Mesodermal cell (in vitro differentiated cells): ENCODE measurements around the gene MED23. TPM values are rescaled to one million over a fixed set of nuclear protein-coding genes. Genes with fewer than 3 reads are reported as not detected.

ENCODE experiments used
- H3K27ac ChIP-seq: 2 replicates; pipeline ENCODE4 v1.7.0; 2013; ENCODE audit warnings: mild to moderate bottlenecking, low read depth, low read length, moderate library complexity; ENCODE audit not compliant: severe bottlenecking
- H3K36me3 ChIP-seq: 2 replicates; pipeline ENCODE4 v1.7.1; 2013; ENCODE audit warnings: mild to moderate bottlenecking, low read length, moderate library complexity; ENCODE audit not compliant: control insufficient read depth, insufficient read depth
- H3K4me1 ChIP-seq: one replicate; pipeline ENCODE4 v1.7.1; 2013; ENCODE audit warnings: mild to moderate bottlenecking, low read length; ENCODE audit not compliant: insufficient read depth, control insufficient read depth, poor library complexity, severe bottlenecking
- H3K4me3 ChIP-seq: 2 replicates; pipeline ENCODE4 v1.7.0; 2013; ENCODE audit warnings: low read length, control low read depth, mild to moderate bottlenecking; ENCODE audit not compliant: insufficient read depth, poor library complexity, severe bottlenecking; ENCODE audit errors: extremely low read depth
- H3K9me3 ChIP-seq: 2 replicates; pipeline ENCODE4 v1.7.1; 2013; ENCODE audit warnings: mild to moderate bottlenecking, low read length, moderate library complexity; ENCODE audit not compliant: control insufficient read depth
- WGBS, 2 experiments: methylation state at CpG; one replicate each; pipeline ENCODE4 v1.1.5; 2013; ENCODE audit warnings: missing lambda C conversion rate in 2 of 2; ENCODE audit not compliant: insufficient coverage in 2 of 2; 5-methylcytosine and 5-hydroxymethylcytosine counted together
- polyA plus RNA-seq, 2 experiments: library from polyadenylated mRNA; stranded (reverse); fragments of 50-300 nt; gene quantifications; one replicate each; pipeline ENCODE4 v1.2.3, GENCODE V29; 2013

MED23 gene
- 24.0 TPM for polyA plus RNA-seq (2013, experiment 1 of 2)
- polyA plus RNA-seq (2013, experiment 2 of 2), result 22.3 TPM

- WGBS, 2 experiments, result 0% methylated on average over 38 to 39 of the region's 53 CpGs
- no peaks in the 10 kb centered on the region for H3K4me1 ChIP-seq
- H3K9me3 ChIP-seq, result no peaks in the 10 kb centered on the region
Observed at GRCh38 chr6:131627724-131628682, at the start of gene MED23. MED23 (minus strand) TSS chr6:131628242; CDS start chr6:131628049, 193 bp downstream.

GRCh38 chr6:131673184-131673583, 45.1 kb upstream of the MED23 start:
- 80% methylated on average over 1 of the region's 2 CpGs; no CpG with 5 or more reads in 1 of the 2 experiments for WGBS, 2 experiments
- H3K9me3 ChIP-seq, result no peaks in the 10 kb centered on the region
- no peaks in the 10 kb centered on the region for H3K4me1 ChIP-seq
- H3K36me3 ChIP-seq, result no peaks in the 10 kb centered on the region
- H3K4me3 ChIP-seq, result no peak overlapping the region
- no peak overlapping the region for H3K27ac ChIP-seq

More at GRCh38 chr6:131627724-131628682, at the start of gene MED23:
- H3K4me3 ChIP-seq, result peak within 1 kb of the TSS; percentile 77
- H3K27ac ChIP-seq, result peak within 1 kb of the TSS; percentile 82
- peaks cover 26% of the 10 kb centered on the region for H3K36me3 ChIP-seq

GRCh38 chr6:131669891-131670290, 41.8 kb upstream of the MED23 start:
- no peak overlapping the region for H3K27ac ChIP-seq

GRCh38 chr6:131663578-131664165, 35.6 kb upstream of the MED23 start:
- H3K27ac ChIP-seq, result no peak overlapping the region

More at GRCh38 chr6:131669891-131670290, 41.8 kb upstream of the MED23 start:
- Histone ChIP-seq H3K36me3 (no peaks in the 10 kb centered on the region), H3K4me3 (no peak overlapping the region), H3K9me3 (no peaks in the 10 kb centered on the region), H3K4me1 (no peaks in the 10 kb centered on the region)
- 71 to 89% methylated on average over 1 of the region's 1 CpG for WGBS, 2 experiments

GRCh38 chr6:131660195-131660594, 32.2 kb upstream of the MED23 start:
- H3K4me1 ChIP-seq, result no peaks in the 10 kb centered on the region
- WGBS, 2 experiments, result 58 to 75% methylated on average over 1 of the region's 1 CpG
- H3K4me3 ChIP-seq, result no peak overlapping the region
- H3K9me3 ChIP-seq, result no peaks in the 10 kb centered on the region
- no peak overlapping the region for H3K27ac ChIP-seq
- H3K36me3 ChIP-seq, result no peaks in the 10 kb centered on the region

More at GRCh38 chr6:131663578-131664165, 35.6 kb upstream of the MED23 start:
- H3K4me3 ChIP-seq, result no peak overlapping the region
- H3K36me3 ChIP-seq, result no peaks in the 10 kb centered on the region
- no peaks in the 10 kb centered on the region for H3K9me3 ChIP-seq
- no CpG with 5 or more reads among the region's 2 CpGs for WGBS, 2 experiments
- H3K4me1 ChIP-seq, result no peaks in the 10 kb centered on the region

- Histone ChIP-seq H3K36me3 (no peaks in the 10 kb centered on the region), H3K9me3 (no peaks in the 10 kb centered on the region), H3K4me3 (no peak overlapping the region), H3K4me1 (no peaks in the 10 kb centered on the region), H3K27ac (no peak overlapping the region)
- WGBS, 2 experiments, result 100% methylated on average over 1 of the region's 3 CpGs; no CpG with 5 or more reads in 1 of the 2 experiments
Observed at GRCh38 chr6:131658287-131658686, 30.2 kb upstream of the MED23 start.

GRCh38 chr6:131657630-131658111, 29.6 kb upstream of the MED23 start:
- Histone ChIP-seq H3K9me3 (no peaks in the 10 kb centered on the region), H3K4me3 (no peak overlapping the region), H3K4me1 (no peaks in the 10 kb centered on the region), H3K36me3 (no peaks in the 10 kb centered on the region), H3K27ac (no peak overlapping the region)
- 83 to 90% methylated on average over 4 to 6 of the region's 6 CpGs for WGBS, 2 experiments

GRCh38 chr6:131657222-131657621, 29.2 kb upstream of the MED23 start:
- Histone ChIP-seq H3K9me3 (no peaks in the 10 kb centered on the region), H3K4me1 (no peaks in the 10 kb centered on the region), H3K4me3 (no peak overlapping the region), H3K36me3 (no peaks in the 10 kb centered on the region), H3K27ac (no peak overlapping the region)
- no CpG with 5 or more reads among the region's 2 CpGs for WGBS, 2 experiments

- Histone ChIP-seq H3K36me3 (no peaks in the 10 kb centered on the region), H3K9me3 (no peaks in the 10 kb centered on the region), H3K27ac (no peak overlapping the region), H3K4me1 (no peaks in the 10 kb centered on the region), H3K4me3 (no peak overlapping the region)
- 83 to 100% methylated on average over 3 of the region's 3 CpGs for WGBS, 2 experiments
Observed at GRCh38 chr6:131656667-131657066, 28.6 kb upstream of the MED23 start.

- no peak overlapping the region for H3K27ac ChIP-seq
- H3K36me3 ChIP-seq, result no peaks in the 10 kb centered on the region
- no peaks in the 10 kb centered on the region for H3K4me1 ChIP-seq
- H3K9me3 ChIP-seq, result no peaks in the 10 kb centered on the region
- 83% methylated on average over 1 of the region's 2 CpGs for WGBS, 2 experiments
- H3K4me3 ChIP-seq, result no peak overlapping the region
Observed at GRCh38 chr6:131655951-131656350, 27.9 kb upstream of the MED23 start.
